Breast epithelium (tissue), 4 donors: Measurements from ENCODE around the gene CACNA2D2. TPM values are rescaled to one million over a fixed set of nuclear protein-coding genes. Genes with fewer than 3 reads are reported as not detected.
A peak's percentile ranks its signal among the peaks of the same experiment; 100 is the strongest.

Experiments used
- DNase-seq, 2 donors: peaks; one replicate each; pipeline ENCODE4 v3.0.0-alpha.2; 2019; ENCODE audit warnings: low spot score in 2 of 2
- H3K27ac ChIP-seq, 2 donors: fragments of 200-600 bp; sonication (generic) in 1 of 2; one replicate each; pipeline ENCODE4 v1.5.1; 2016 to 2019; ENCODE audit warnings: mild to moderate bottlenecking in 1 of 2
- H3K27me3 ChIP-seq, 2 donors: fragments of 200-600 bp; sonication (generic) in 1 of 2; one replicate each; pipeline versions ENCODE4 v1.5.1 to v1.6.0; 2017 to 2019; ENCODE audit warnings: control low read depth in 1 of 2, mild to moderate bottlenecking in 1 of 2
- H3K36me3 ChIP-seq: fragments of 200-600 bp; one replicate; pipeline ENCODE4 v1.5.1; 2019
- H3K4me1 ChIP-seq, 2 donors: fragments of 200-600 bp; sonication (generic); one replicate each; pipeline ENCODE4 v1.5.1; 2016 to 2019; ENCODE audit warnings: control low read depth in 1 of 2
- H3K4me3 ChIP-seq, 3 donors: fragments of 200-600 bp; sonication (generic); 1 replicate in 2 of 3; 2 replicates in 1 of 3; pipeline ENCODE4 v1.5.1; 2016 to 2019; ENCODE audit warnings: mild to moderate bottlenecking in 3 of 3, moderate library complexity in 2 of 3
- H3K9me3 ChIP-seq, 2 donors: fragments of 200-600 bp; sonication (generic) in 1 of 2; one replicate each; pipeline ENCODE4 v1.5.1; 2016 to 2019; ENCODE audit warnings: control low read depth in 1 of 2
- POLR2A ChIP-seq: fragments of 450-650 bp; IDR thresholded peaks from one replicate; pipeline ENCODE4 v1.6.1; 2016; ENCODE audit warnings: antibody characterized with exemption, mild to moderate bottlenecking, moderate library complexity
- POLR2AphosphoS5 ChIP-seq, 3 donors: sonication (generic); formaldehyde crosslinking; IDR thresholded peaks; one replicate each; pipeline ENCODE4 v1.6.1; 2017; ENCODE audit warnings: antibody characterized with exemption in 3 of 3
- intact Hi-C: fragments of 100-400 bp; cut with DNase I; formaldehyde crosslinking; loops from one replicate; pipeline ENCODE4 v1.15.1; 2023; ENCODE audit warnings: low total_unique reads
- total RNA-seq, 3 donors: library from RNA; depleted of rRNA; stranded (reverse); fragments of >200 nt; gene quantifications; one replicate each; pipeline ENCODE4 v1.1.0, GENCODE V29; 2016
- TF ChIP-seq, protein P1 (sequence below), 3 donors: fragments of 450-650 bp; IDR thresholded peaks; one replicate each; pipeline ENCODE4 v1.5.1; 2016 to 2017; ENCODE audit warnings: antibody characterized with exemption in 3 of 3, mild to moderate bottlenecking in 3 of 3, moderate library complexity in 3 of 3

The CACNA2D2 gene
- total RNA-seq, 3 donors from 2014 or later = 0.80 to 2.0 (median 1.5) TPM

DNA sequence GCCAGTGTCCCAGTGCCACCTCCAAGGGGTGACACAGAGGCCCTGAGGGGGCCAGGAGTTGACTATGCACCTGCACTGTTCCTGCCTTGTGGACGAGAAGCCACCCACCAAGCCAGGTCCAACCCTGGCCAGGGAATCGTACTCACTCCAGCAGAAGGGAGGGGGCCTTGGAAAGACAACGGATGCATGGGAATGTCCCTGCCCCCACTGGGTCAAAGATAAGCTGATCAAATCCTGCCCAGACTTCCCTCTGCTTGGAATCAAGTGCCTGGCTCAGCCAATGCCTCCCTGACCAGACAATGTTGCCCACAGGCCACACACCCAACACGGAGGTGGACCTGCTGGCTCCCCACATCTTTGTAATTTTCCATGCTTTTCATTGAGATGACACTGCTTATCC lies 23.9 kb downstream of the CACNA2D2 start:
- H3K27me3 ChIP-seq = no peaks in the 10 kb centered on the region
- H3K27ac ChIP-seq = no peak overlapping the region
- intact Hi-C loops = no loop called here
- no peaks in the 10 kb centered on the region for H3K9me3 ChIP-seq
- H3K36me3 ChIP-seq = no peaks in the 10 kb centered on the region
- DNase-seq = no peak
- H3K4me3 ChIP-seq = no peak overlapping the region
- no peak for TF ChIP-seq POLR2AphosphoS5 (IDR thresholded peaks at IDR 0.05)
- TF ChIP-seq POLR2A = no peak
- TF ChIP-seq, protein P1, sequence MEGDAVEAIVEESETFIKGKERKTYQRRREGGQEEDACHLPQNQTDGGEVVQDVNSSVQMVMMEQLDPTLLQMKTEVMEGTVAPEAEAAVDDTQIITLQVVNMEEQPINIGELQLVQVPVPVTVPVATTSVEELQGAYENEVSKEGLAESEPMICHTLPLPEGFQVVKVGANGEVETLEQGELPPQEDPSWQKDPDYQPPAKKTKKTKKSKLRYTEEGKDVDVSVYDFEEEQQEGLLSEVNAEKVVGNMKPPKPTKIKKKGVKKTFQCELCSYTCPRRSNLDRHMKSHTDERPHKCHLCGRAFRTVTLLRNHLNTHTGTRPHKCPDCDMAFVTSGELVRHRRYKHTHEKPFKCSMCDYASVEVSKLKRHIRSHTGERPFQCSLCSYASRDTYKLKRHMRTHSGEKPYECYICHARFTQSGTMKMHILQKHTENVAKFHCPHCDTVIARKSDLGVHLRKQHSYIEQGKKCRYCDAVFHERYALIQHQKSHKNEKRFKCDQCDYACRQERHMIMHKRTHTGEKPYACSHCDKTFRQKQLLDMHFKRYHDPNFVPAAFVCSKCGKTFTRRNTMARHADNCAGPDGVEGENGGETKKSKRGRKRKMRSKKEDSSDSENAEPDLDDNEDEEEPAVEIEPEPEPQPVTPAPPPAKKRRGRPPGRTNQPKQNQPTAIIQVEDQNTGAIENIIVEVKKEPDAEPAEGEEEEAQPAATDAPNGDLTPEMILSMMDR (IDR thresholded peaks at IDR 0.05) = no peak
- H3K4me1 ChIP-seq = no peaks in the 10 kb centered on the region

DNA sequence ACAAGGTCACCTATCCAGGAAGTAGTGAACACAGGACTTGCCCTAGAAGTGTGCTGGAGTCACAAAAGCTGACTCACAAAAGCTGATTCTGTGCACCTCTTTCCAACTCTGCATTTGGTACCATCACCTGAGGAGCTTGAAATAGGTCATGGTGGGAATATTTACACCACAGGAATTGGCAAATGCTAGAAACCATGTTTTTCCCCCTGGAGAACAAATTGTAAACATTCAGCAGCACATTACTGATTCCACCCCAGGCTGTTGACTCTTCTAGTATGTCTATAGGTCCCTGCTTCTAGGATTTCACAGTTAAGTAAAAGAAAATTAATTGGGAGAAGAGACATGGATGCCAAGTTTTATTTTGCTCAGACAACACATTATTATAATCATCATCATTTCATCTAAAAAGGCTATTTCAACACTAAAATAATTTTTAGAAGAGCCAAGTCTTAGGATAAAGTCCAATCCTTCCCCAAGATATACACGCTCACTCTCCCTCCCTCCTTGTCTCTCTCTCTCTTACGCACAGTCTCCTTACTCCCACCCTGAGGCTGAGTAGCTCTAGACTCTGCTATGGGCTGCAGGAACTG lies 24.7 kb downstream of the CACNA2D2 start:
- TF ChIP-seq POLR2AphosphoS5 (IDR thresholded peaks at IDR 0.05) = no peak
- TF ChIP-seq, protein P1 (IDR thresholded peaks at IDR 0.05) = no peak
- no peak for TF ChIP-seq POLR2A
- Histone ChIP-seq H3K4me3 (no peak overlapping the region), H3K27ac (no peak overlapping the region), H3K36me3 (no peaks in the 10 kb centered on the region), H3K4me1 (no peaks in the 10 kb centered on the region), H3K27me3 (no peaks in the 10 kb centered on the region), H3K9me3 (no peaks in the 10 kb centered on the region)
- DNase-seq = no peak
- intact Hi-C loops = no loop called here

DNA sequence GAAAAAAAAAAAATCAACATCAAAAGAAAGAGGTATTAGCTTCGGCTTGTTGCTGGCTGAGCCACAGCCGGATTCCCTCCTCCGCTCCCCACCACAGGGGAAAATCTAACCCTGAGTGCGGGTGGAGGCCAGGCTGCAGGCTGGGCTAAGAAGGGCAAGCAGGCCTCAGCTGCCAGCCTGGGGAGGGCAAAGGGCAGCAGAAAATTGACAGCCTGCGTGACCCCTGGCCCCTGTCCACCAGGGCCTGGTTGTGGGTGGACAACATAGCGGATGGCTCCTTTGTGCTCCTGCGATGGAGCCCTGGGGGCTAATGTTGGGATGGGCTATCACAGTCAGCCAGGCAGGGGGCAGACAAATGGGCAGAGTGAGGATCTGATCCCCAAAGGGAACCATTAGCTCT lies 25.4 kb downstream of the CACNA2D2 start:
- no peaks in the 10 kb centered on the region for H3K27me3 ChIP-seq
- intact Hi-C loops = no loop called here
- TF ChIP-seq POLR2A = no peak
- no peak for TF ChIP-seq POLR2AphosphoS5 (IDR thresholded peaks at IDR 0.05)
- TF ChIP-seq, protein P1 (IDR thresholded peaks at IDR 0.05) = no peak

DNA sequence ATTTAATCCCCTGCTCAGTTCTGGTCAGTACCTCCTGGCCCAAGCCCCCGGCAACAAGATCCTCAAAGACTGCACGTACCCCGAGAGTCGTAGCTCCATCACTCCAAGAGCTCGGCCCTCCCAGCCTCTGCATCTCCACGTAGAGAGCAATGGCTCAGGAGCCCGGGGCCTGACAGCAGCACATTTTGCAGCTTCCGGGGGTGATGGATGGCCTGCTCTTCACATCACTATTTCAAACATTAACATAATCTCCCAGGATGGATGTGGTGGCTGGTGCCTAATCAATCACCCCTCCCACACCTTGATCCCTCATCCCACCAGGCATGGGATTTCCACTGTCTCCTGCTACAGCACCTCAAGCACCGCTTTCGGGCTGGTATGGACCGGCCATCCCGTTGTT lies 28.1 kb downstream of the CACNA2D2 start:
- no peaks in the 10 kb centered on the region for H3K9me3 ChIP-seq
- no peaks in the 10 kb centered on the region for H3K36me3 ChIP-seq
- no peak overlapping the region for H3K27ac ChIP-seq
- H3K4me1 ChIP-seq = no peaks in the 10 kb centered on the region
- no peak overlapping the region for H3K4me3 ChIP-seq
- TF ChIP-seq POLR2A (no peak), POLR2AphosphoS5 (IDR thresholded peaks at IDR 0.05) (no peak)
- TF ChIP-seq, protein P1 (IDR thresholded peaks at IDR 0.05) = no peak
- no peaks in the 10 kb centered on the region for H3K27me3 ChIP-seq
- no peak for DNase-seq
- intact Hi-C loops = no loop called here

More for the DNA sequence above, 25.4 kb downstream of the CACNA2D2 start:
- no peak for DNase-seq
- Histone ChIP-seq H3K9me3 (no peaks in the 10 kb centered on the region), H3K27ac (no peak overlapping the region), H3K36me3 (no peaks in the 10 kb centered on the region), H3K4me1 (no peaks in the 10 kb centered on the region), H3K4me3 (no peak overlapping the region)

DNA sequence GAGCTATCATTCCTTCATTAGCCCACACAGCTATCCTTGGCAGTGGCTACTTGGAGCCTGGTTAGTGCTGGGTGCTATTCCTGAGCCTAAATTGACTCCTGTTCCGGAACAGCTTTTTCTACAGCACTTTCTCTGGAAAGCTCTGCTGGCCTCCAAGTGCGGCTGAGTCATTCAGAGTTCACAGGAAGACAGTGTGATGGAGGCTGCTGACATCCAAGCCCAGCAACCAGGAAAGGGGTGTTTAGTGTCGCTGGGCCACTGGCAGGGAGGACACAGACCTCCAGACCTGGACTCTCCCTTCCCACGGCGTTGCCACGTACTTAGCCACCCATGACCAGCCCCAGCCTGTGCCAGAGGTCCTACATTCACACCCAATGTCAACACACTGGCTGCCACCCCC lies 28.7 kb downstream of the CACNA2D2 start:
- no peaks in the 10 kb centered on the region for H3K4me1 ChIP-seq
- H3K27ac ChIP-seq = peak overlapping the region in 1 of 2 donors; percentile 48
- H3K36me3 ChIP-seq = no peaks in the 10 kb centered on the region
- no peaks in the 10 kb centered on the region for H3K27me3 ChIP-seq
- no peak for DNase-seq
- TF ChIP-seq, protein P1 (IDR thresholded peaks at IDR 0.05) = no peak
- TF ChIP-seq POLR2AphosphoS5 (IDR thresholded peaks at IDR 0.05) (no peak), POLR2A (no peak)
- H3K4me3 ChIP-seq = no peak overlapping the region
- intact Hi-C loops = no loop called here
- H3K9me3 ChIP-seq = no peaks in the 10 kb centered on the region
